Panc1 (cell line): ENCODE results near the gene CCL25.

Experiments used
- CTCF ChIP-seq: fragments of 450-650 bp; IDR thresholded peaks from 2 replicates; pipeline ENCODE4 v1.5.1; 2017; ENCODE audit warnings: mild to moderate bottlenecking
- POLR2AphosphoS5 ChIP-seq: IDR thresholded peaks from 2 replicates; pipeline ENCODE4 v1.6.1; 2012; ENCODE audit warnings: mild to moderate bottlenecking, low read depth, low read length, moderate library complexity
- TCF7L2 ChIP-seq: IDR thresholded peaks from 2 replicates; pipeline ENCODE4 v1.6.1; 2011; ENCODE audit warnings: mild to moderate bottlenecking, low read depth, low read length, inconsistent platforms

GRCh38 chr19:8105471-8105870, 52.9 kb downstream of the CCL25 start:
- TF ChIP-seq CTCF (no peak), POLR2AphosphoS5 (no peak), TCF7L2 (no peak)
